Measurements from ENCODE around the gene DAP. TPM values are rescaled to one million over a fixed set of nuclear protein-coding genes. Genes with fewer than 3 reads are reported as not detected.

DAP gene
- total RNA-seq, 1 experiment from 2014 or later = 26.0 TPM

DNA sequence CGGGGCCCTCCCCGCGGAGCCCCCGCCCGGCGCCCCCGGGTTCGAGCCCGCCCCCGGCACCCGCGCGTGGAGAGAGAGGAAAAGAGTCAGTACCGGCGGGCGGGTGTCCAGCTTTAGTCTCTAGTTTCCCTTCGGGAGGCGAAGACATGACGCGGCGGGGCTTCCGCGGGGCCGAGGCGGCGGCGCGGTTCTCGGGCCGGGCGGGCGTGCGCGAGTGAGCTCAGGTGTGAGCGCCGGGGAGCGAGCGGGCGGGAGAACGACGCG lies 181 bp downstream of the DAP start:
- no peak for DNase-seq (ENCODE audit: low spot score)

DNA sequence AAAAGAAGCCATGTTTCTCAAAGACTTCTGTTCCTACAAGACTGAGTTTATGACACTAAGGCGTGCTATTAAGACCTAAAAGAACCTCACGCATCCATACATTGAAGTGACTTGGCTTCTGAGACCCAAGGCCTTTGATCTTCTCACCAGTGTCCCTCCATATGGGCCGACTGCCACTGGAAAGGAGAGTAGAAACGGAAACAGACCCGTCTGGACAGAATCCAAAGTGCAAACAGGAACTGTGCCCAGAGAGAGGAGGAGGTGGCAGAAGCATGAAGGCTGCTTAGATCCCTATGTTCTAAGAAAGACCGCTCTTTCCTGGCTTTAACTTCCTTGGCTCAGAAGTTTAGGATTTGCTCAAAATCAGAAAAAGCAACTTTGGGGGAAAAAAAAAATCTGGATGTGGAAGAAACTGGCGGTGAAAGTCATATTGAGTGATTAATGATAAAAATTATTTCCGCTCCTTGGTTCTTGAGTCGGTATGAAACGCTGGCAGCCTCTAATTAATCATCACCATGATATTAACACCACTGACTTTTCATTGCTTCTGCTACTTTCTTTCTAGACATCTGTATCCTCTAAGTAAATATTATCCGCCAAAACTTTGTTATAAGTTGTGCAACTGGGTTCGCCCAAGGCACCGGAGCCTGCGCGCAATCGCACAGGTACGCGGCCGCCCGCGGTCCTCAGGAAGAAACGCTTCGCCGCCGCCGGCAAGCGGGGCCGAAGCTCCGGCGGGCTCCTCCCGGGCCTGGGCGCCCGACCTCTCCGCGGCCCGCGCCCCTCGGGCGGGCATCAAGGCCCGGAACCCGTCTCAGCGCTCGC lies 726 bp downstream of the DAP start:
- DNase-seq (ENCODE audit: low spot score) = peak; percentile 67

DNA sequence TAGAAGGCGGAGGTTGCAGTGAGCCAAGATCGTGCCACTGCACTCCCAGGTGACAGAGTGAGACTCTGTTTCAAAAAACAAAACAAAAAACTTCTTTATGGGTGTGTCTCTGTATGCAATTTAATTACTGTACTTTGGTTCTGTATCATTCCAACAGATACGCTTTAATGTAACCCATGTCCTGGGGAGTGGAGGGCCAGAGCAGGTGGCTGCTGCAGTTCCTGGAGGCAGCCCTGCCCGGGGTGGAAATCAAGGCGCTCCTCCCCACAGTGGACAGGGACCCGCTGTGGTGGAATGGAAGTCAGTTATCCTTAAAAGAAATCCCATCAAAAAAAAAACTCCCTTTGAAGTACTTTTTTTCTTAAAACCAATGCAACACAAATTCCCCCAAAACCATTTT lies 1.9 kb downstream of the DAP start:
- DNase-seq (ENCODE audit: low spot score) = no peak

DNA sequence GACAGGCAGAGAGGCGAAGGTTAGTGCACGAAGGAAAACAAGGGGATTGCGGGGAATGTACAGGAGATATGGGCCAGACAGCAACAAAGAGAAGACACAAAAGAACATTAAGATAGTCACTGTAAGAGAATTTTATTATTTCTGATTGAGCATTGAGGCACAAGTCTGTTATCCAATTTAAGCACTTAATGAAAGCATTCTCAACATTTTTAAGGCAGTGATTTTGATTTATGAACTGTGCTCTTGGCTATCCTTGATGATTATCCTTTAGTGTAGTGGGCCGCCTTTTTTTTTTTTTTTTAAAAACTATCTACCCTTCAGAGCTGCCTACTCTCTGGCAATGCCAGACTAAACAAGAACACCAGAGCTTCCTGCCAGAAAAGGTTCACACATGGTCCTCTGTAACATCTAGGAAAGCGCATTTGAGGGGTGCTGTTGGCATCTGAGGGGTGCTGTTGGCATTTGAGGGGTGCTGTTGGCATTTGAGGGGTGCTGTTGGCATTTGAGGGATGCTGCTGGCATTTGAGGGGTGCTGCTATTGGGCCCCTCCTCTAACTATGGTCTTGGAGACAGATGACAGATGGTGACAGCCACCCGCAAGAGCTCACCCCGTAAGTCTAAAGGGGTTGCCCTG lies 3.0 kb downstream of the DAP start:
- no peak for DNase-seq (ENCODE audit: low spot score)

DNA sequence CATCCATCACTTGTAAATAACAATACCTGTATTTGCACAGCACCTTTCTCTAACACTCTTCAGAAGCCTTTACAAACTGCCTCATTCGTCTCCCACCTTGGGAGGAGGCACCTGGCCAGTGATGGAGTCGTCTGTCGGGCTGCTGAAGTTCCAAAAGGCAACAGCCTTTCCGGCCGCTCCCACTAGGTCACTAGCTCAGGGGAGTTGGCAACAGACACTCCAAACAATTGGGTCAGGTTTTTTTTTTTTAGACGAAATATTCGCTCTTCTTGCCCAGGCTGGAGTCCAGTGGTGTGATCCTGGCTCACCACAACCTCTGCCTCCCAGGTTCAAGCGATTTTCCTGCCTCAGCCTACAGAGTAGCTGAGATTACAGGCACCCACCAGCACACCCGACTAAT lies 4.0 kb downstream of the DAP start:
- no peak for DNase-seq (ENCODE audit: low spot score)

DNA sequence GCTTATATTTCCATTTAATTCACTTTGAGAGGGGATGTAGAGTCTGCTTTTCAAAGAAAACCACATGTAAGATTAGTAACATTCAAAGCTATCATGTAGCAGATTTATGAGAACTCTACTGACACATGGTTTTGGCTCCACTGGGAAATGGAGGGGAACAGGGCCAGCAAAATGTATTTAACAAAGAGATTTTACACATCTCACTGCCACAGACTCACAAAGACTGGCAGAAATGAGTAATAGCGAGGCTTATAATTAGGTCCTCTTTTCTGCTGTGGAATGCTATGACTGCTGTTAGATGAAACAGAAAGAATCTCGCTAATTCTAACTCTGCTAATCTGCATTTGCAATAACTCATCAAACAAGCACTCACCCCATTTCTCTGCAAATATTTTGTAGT lies 4.5 kb downstream of the DAP start:
- peak; percentile 82 for DNase-seq (ENCODE audit: low spot score)

DNA sequence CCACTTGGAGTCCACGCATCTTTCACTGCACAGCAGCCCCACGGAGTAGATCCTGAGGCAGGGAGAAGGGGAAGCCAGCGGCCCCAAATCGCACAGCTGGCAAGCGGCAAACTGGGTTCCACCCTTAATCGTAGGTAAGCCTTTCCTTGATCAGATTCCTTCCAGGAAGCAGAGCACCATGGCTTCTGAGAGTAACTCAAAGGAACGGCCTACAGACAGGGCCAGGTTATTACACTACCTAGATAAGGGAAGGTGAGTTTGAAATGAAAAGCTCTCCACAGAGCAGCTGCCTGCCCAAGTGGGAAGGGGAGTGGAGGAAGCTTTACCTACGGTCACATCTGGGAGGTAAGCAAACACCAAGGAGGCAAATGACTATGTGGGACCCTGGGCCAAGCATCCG lies 7.9 kb downstream of the DAP start:
- no peak for DNase-seq (ENCODE audit: low spot score)

DNA sequence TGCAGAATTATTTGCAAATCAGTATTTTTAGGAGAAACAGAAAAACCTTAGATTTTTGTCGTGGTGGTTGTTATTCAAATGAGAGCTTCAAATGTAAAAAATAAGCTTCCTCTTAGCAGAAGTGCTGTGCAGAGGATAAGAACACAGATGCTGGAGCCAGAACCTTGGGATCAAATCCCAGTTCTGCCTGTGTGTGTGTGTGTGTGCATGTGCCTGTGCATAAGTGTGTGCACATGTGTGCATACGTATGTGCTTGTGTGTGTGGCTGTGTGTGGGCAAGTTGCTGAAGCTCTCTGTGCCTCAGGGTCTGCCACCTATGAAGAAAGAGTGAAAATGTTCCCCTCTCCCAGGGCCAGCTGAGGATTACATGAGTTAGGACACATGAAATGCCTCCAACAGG lies 8.6 kb downstream of the DAP start:
- DNase-seq (ENCODE audit: low spot score) = no peak

DNA sequence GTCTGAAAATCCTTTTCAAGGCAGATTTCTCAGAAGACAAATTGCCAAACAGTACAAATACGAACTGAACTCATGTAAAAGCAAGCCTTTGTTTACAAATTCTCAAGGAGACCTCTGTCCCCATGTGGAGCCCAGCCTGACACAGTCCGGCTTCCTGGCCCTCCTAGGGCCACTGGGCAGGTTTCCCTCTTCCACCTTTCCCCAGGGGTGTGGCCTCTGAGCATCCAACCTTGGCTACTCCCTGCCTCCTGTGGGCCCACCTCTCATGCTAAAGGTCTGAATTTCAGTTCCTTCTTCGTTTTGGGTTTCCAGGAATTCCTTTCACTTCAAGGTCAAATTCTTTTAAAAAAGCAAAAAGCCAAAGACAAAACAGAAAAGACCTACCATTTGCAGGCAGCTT lies 10.1 kb downstream of the DAP start:
- no peak for DNase-seq (ENCODE audit: low spot score)

DNA sequence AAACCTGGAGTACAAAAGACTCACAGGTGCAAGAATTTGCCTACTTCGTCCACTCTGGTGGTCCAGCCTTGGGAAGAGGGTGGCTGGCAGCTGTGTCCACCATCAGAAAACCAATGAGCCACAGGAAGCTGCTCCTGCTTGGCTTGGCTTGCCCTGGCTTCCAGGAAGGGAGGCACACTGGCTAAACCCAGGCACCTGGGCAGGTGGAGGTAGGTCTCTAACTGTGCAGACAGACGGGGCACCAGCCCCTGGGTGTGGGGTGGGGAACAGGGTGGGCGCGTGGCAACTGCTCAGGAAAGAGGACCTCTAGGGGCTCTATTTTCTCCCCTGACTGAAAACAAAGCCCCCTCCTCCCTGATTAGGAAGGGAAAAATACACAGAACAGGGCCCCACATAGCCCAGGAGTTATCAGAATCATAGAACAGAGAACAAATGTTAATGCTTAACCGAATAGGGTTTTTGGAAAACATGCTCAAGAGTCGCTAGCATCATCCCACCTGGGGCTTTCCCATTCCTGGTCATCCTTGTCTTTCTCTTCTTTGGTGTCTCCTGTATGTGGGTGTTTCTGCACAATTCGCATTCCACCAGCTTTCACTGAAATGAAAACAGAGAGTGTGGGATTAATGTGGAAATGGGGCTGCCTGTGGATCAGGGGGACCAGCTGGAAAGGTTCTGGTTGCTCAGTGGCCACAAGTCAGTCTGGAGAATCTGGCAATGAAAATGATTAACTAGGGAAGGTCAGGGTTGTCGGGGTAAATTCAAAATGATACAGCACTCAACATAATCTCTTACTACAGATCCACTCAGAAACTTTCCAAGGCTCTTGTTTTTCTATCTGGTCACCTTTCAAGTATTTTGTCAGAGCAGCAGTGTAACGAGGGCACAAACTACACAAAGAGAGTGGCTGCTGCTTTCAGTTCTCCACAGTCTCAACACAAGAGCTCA lies 13.1 kb downstream of the DAP start:
- no peak for DNase-seq (ENCODE audit: low spot score)

DNA sequence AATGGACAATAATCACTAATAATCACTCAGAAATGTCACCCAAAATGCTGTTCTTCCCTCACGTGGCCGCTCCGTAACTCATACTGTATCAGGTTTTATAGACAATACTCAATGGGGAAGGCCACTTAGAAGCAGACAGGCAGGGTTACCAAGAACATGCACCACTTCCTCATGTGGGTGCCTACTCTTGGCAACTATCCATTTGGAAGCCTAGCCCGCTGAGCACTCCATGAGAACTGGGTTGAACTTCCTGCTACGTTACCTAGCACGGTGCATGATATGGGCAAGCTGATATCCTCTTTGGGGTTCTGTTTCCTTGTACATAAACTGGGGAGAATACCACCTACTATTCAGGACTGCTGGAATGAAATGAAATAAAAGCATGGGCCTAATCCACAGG lies 14.3 kb downstream of the DAP start:
- DNase-seq (ENCODE audit: low spot score) = no peak

DNA sequence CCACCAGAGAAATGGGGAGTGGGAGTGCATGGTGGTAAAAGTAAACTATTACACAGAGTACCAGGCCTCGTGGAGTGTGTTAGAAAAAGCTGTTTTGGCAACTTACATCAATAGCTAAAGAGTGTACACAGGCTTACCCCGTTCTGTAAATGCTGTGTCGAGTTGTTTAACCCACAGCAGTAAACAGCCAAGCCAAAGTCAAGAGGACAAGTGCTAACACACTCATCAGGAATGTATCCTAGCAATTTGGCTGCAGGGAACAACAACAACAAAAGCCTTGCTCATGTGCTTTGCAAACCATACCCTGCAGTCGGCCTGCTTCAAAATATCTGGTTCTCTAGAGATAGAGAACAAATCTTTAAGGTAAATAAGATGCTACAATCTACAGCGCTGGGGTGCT lies 15.9 kb downstream of the DAP start:
- DNase-seq (ENCODE audit: low spot score) = no peak

DNA sequence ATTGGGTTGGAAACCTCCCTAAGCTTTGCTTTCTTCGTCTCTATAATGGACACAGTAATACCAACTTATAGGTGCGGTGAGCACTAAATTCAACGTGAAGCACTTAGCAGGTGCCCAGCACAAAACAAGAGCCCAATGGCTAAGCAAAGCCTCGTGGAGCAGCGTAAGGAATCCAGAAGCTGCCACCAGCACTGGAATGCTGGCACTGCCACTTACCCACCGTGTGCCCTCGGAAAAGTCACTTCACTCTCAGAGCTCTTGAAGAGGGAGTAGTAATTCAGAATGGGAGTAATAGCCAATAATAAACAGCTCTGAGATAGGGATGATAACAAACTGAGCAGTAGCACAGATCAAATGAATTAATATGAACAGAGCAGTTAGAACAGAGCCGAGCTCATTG lies 16.4 kb downstream of the DAP start:
- no peak for DNase-seq (ENCODE audit: low spot score)

DNA sequence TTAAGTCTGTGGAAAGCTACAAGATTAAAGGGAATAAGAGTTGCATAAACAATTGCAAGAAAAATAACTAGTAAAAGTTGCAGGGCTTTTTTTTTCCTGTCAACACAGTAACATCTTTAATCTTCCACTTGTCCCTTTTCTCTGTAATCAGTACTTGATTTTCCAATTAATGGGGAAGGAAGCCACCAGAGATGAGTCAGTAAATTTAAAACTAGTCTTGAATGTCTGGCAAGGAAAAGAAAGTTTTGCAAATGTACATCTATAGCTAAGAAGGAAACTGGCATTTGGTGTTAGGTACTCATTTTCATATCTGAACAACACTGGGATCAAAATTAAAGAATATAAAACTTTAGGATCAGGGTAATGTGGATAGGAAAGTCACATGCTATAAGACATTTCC lies 17.1 kb downstream of the DAP start:
- no peak for DNase-seq (ENCODE audit: low spot score)

DNA sequence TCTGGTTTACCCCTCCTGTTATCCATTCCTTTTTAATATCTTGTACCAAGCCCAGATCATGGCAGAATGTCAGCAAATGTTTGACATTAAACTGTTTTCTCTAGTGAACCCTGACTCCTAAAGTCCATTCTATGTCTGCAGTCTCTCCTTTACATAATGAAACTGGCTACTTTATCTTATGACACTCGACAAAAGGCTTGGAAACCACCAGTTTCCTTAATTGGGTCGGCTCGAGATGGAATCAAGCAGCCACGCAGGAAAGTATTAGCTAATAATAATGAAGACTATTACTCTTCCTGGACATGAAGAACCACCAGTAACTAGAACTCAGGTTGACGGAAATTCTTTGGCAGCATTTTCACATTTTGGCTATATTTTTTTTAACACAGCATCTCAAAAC lies 17.5 kb downstream of the DAP start:
- no peak for DNase-seq (ENCODE audit: low spot score)

DNA sequence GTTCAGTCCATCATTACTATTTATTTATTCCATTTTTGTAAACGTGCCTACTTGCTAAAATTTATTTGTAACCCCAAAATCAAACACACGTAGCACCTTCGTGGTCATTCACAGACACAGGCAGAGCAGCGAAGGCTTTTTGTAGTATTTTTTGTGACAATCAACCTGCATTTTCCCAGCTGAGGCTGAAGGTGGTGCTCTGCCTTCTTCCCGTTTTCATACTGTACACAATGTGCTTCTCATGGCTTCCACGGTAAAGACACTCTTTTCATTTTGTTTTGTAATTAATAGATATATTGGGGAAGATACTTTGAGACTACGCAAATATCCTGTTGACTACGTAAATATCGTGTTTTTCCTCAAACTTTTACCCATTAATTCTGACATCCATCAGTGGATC lies 19.4 kb downstream of the DAP start:
- DNase-seq (ENCODE audit: low spot score) = no peak

DNA sequence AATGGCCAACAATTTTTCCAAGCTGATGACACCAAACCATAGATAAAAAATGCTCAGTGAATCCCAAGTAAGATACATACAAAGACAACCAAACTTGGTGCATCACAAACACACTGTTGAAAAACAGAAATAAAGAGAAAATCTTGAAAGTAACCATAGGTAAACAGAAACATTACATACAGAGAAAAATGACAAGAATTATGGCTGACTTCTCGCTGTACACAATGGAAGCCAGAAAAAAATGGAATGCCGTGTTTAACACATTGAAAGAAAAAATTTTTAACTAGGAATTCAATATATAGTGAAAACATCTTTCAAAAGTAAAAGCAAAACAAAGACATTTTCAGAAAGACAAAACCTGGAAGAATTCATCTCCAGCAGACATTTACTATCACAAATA lies 20.6 kb downstream of the DAP start:
- DNase-seq (ENCODE audit: low spot score) = no peak

DNA sequence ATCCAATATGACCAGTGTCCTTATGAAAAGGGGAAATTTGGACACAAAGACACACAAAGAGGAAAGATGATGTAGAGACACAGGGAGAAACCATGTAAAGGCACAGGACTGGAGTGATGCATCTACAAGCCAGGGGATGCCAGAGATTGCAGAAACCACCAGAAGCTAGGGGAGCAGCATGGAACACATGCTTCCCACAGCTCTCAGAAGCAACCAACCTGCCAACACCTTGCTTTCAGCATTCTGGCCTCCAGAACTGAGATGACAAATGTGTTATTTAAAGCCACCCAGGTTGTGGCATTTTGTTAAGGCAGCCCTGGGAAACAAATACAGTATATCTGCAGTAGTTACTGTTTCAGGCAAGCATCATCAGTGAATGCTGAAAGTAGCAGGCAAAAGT lies 23.2 kb downstream of the DAP start:
- DNase-seq (ENCODE audit: low spot score) = no peak

DNA sequence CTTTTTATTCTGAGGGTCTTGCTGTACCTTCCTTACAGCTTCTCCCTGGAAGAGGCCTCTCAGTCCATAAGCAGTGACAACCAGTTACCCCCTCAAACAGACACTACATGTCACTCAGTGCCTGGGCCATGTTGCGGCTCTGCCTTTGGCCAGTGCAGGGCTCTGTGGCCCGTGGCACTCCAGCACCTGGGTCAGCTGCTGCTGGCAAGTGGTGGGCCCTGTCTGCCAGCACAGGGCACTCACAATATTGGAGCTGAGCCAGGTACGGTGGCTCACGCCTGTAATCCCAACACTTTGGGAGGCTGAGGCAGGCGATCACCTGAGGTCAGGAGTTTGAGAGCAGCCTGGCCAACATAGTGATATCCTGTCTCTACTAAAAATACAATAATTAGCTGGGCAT lies 24.2 kb downstream of the DAP start:
- DNase-seq (ENCODE audit: low spot score) = no peak

DNA sequence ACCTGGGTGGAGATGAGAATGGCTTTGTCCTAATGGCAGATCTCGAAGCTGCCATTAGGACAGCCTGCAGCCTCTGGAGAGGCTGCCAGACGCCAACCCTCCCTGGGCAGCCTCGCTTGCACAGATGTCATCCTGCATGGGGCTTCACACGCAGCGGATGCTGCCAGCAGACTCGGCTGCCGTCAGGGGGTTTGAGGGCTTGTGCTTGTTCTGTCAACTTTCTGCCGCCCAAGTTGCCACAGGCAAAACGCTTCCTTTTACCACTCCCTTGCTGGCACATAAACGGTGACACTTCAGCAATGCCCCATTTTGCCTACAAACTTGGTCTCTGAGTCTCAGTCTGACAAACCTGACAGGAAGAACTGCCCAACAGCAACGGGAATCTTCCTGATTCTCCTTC lies 24.7 kb downstream of the DAP start:
- no peak for DNase-seq (ENCODE audit: low spot score)

DNA sequence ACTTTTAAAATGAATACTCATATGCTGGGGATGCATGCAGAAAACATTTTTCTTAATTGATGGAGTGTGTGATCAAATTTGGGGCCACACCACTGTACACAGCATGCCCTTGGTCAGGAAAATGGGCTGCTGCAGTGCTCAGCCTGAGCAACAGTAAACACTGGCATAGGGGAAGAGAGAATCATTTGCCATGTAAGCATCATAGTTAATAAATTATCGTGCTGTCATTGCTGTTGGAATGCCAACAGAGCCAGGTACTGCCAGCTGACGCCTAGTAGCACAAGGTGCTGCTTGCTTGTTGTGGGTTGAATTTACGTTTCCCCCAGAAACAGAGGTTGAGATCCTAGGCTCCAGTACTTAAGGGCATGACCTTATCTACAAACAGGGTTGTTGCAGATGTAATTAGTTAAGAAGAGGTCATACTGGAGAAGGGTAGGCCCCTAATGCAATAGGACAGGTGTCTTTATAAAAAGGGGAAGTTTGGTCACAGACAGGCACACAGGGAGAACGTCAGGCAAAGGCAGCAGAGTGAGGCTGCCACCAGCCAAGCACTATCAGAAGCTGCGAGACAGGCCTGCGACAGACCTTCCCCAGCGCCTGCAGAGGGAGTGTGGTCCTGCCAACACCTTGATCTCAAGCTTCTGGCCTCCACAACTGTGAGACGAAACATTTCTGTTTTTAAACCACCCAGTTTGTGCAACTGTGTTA lies 25.3 kb downstream of the DAP start:
- no peak for DNase-seq (ENCODE audit: low spot score)

DNA sequence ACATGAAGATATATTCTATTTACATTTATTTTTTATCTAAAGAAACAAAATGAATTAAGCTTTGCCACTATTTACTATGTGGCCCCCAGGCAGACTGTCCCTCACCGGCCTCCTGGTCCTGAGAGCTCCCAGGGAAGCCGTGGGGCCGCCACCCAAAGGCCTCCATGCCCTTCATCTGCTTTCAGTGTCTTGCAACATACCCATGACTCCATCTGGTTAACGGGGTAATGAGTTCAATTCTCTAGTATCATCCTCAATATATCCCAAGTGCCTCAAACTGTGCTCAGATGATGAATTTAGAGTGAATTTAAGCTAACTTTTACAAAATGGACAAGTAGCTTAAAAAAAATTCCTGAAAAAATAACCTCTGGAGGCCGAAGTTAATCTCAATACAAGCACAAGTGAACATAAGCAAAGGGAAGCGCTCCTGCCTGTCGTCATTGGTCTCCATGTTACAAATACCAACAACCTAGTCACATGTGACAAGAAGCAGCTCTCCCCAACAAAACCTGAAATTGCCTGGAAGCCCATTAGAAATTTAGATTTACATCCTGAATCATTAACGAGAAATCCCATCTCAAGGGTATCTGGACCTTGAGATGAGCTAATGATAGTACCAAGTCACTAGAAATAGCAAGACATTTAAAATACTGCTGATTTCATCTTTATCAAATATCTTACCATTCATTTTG lies 26.1 kb downstream of the DAP start:
- no peak for DNase-seq (ENCODE audit: low spot score)
